Body of pancreas (tissue), 4 donors: ENCODE results near the gene NT5E. TPM values are rescaled to one million over a fixed set of nuclear protein-coding genes. Genes with fewer than 3 reads are reported as not detected.
"Not testable (repeated sequence)": the region's sequence is repeated elsewhere in the genome, so short reads cannot be mapped to it uniquely, and the experiment has no call there.

Source experiments
- ATAC-seq: fragments of 150-250 bp; one replicate; pipeline ENCODE4 v1.9.1; 2016
- DNase-seq, 4 donors: peaks; one replicate each; pipeline ENCODE4 v3.0.0-alpha.2; 2019
- H3K27ac ChIP-seq, 4 donors: fragments of 200-600 bp; sonication (generic); 1 replicate in 3 of 4; 2 replicates in 1 of 4; pipeline versions ENCODE4 v1.5.1 to v1.6.1; 2016 to 2019; ENCODE audit warnings: mild to moderate bottlenecking in 1 of 4, mixed read lengths in 1 of 4, moderate library complexity in 1 of 4
- H3K27me3 ChIP-seq, 2 donors: fragments of 200-600 bp; sonication (generic); one replicate each; pipeline ENCODE4 v1.6.0; 2016; ENCODE audit warnings: mild to moderate bottlenecking in 1 of 2
- H3K36me3 ChIP-seq, 2 donors: fragments of 200-600 bp; sonication (generic); replicated peaks in 1 of 2; 2 replicates each; pipeline ENCODE4 v1.5.1; 2016; ENCODE audit warnings: low read depth in 2 of 2; ENCODE audit not compliant: insufficient read depth in 1 of 2
- H3K4me1 ChIP-seq: fragments of 200-600 bp; sonication (generic); one replicate; pipeline ENCODE4 v1.6.0; 2016
- H3K4me3 ChIP-seq, 2 donors: fragments of 200-600 bp; sonication (generic); 1 replicate in 1 of 2; 2 replicates in 1 of 2; pipeline ENCODE4 v1.5.1; 2016 to 2019
- H3K9me3 ChIP-seq, 3 donors: fragments of 200-600 bp; sonication (generic); 1 replicate in 2 of 3; 2 replicates in 1 of 3; pipeline ENCODE4 v1.5.1; 2016
- CTCF ChIP-seq, 7 experiments: fragments of 450-650 bp in 4 of 7; fragments of 200-600 bp in 3 of 7; sonication (generic) in 3 of 7; IDR thresholded peaks; one replicate each; pipeline ENCODE4 v1.5.1; 2016 to 2019; ENCODE audit warnings: antibody characterized with exemption in 7 of 7
- POLR2A ChIP-seq, 3 donors: fragments of 450-650 bp; IDR thresholded peaks; one replicate each; pipeline ENCODE4 v1.6.1; 2016; ENCODE audit warnings: antibody characterized with exemption in 3 of 3, mild to moderate bottlenecking in 2 of 3
- WGBS, 2 donors: methylation state at CpG; one replicate each; pipeline ENCODE4 v1.1.5; 2017; 5-methylcytosine and 5-hydroxymethylcytosine counted together
- intact Hi-C: fragments of 100-400 bp; cut with DNase I; formaldehyde crosslinking; loops from one replicate; pipeline ENCODE4 v1.15.1; 2023
- total RNA-seq, 2 donors: library from RNA; depleted of rRNA; stranded (reverse); fragments of >200 nt; gene quantifications; one replicate each; pipeline ENCODE4 v1.1.0, GENCODE V29; 2016

Gene NT5E
- total RNA-seq, 2 donors from 2014 or later, result 3.1 to 4.0 TPM

- peak overlapping the region in 2 of 4 donors; percentile 67 to 84 for H3K27ac ChIP-seq
Observed at GRCh38 chr6:85402922-85403321, 47.0 kb upstream of the NT5E start.

GRCh38 chr6:85403331-85404015, 46.4 kb upstream of the NT5E start:
- intact Hi-C loops, result no loop called here
- no peak for ATAC-seq
- H3K27ac ChIP-seq, result peak overlapping the region in 3 of 4 donors; percentile 14 to 84 (median 67)
- no peaks in the 10 kb centered on the region for H3K9me3 ChIP-seq
- no peaks in the 10 kb centered on the region for H3K27me3 ChIP-seq
- WGBS, 2 donors, result 94 to 97% methylated on average over 2 of the region's 2 CpGs
- H3K4me3 ChIP-seq, result no peak overlapping the region
- TF ChIP-seq CTCF (IDR thresholded peaks at IDR 0.05), result no peak
- DNase-seq, result no peak
- H3K4me1 ChIP-seq, result peaks cover 52% of the 10 kb centered on the region
- no peaks in the 10 kb centered on the region for H3K36me3 ChIP-seq

More at GRCh38 chr6:85402922-85403321, 47.0 kb upstream of the NT5E start:
- TF ChIP-seq POLR2A (IDR thresholded peaks at IDR 0.05) (no peak), CTCF (IDR thresholded peaks at IDR 0.05) (no peak)
- no peak for DNase-seq
- Histone ChIP-seq H3K9me3 (no peaks in the 10 kb centered on the region), H3K27me3 (no peaks in the 10 kb centered on the region), H3K4me1 (peaks cover 52% of the 10 kb centered on the region), H3K36me3 (no peaks in the 10 kb centered on the region), H3K4me3 (no peak overlapping the region)
- intact Hi-C loops, result no loop called here
- WGBS, 2 donors, result 78 to 80% methylated on average over 7 of the region's 7 CpGs
- no peak for ATAC-seq

- WGBS, 2 donors, result 87 to 92% methylated on average over 4 of the region's 4 CpGs
- intact Hi-C loops, result not testable (repeated sequence)
Observed at GRCh38 chr6:85404016-85404563, 45.8 kb upstream of the NT5E start.

GRCh38 chr6:85404564-85405174, 45.2 kb upstream of the NT5E start:
- no peaks in the 10 kb centered on the region for H3K9me3 ChIP-seq
- TF ChIP-seq POLR2A (IDR thresholded peaks at IDR 0.05) (no peak), CTCF (IDR thresholded peaks at IDR 0.05) (no peak)
- peaks cover 52% of the 10 kb centered on the region for H3K4me1 ChIP-seq
- H3K27ac ChIP-seq, result peak overlapping the region; percentile 34 to 84 (median 69)
- WGBS, 2 donors, result 33 to 34% methylated on average over 12 of the region's 12 CpGs
- H3K36me3 ChIP-seq, result no peaks in the 10 kb centered on the region
- DNase-seq (peak; percentile 37 to 57 (median 52)), ATAC-seq (peak; percentile 41)
- intact Hi-C loops, result no loop called here
- no peak overlapping the region for H3K4me3 ChIP-seq
- H3K27me3 ChIP-seq, result no peaks in the 10 kb centered on the region

More at GRCh38 chr6:85404016-85404563, 45.8 kb upstream of the NT5E start:
- Histone ChIP-seq H3K4me1 (peaks cover 52% of the 10 kb centered on the region), H3K27ac (peak overlapping the region; percentile 14 to 84 (median 69))
- H3K27me3 ChIP-seq, ATAC-seq, H3K36me3 ChIP-seq, H3K4me3 ChIP-seq, DNase-seq, H3K9me3 ChIP-seq: not testable (repeated sequence)

GRCh38 chr6:85405175-85405852, 44.6 kb upstream of the NT5E start:
- Histone ChIP-seq H3K27ac (peak overlapping the region; percentile 34 to 84 (median 69)), H3K27me3 (no peaks in the 10 kb centered on the region), H3K9me3 (no peaks in the 10 kb centered on the region), H3K4me1 (peaks cover 52% of the 10 kb centered on the region), H3K36me3 (no peaks in the 10 kb centered on the region), H3K4me3 (no peak overlapping the region)
- DNase-seq (peak; percentile 39 to 68 (median 55)), ATAC-seq (peak; percentile 90)
- 11 to 18% methylated on average over 3 of the region's 3 CpGs for WGBS, 2 donors
- no peak for TF ChIP-seq POLR2A (IDR thresholded peaks at IDR 0.05)
- TF ChIP-seq CTCF (IDR thresholded peaks at IDR 0.05), result no peak
- intact Hi-C loops, result no loop called here
